ENCODE data around the gene KCNG3. TPM values are rescaled to one million over a fixed set of nuclear protein-coding genes. Genes with fewer than 3 reads are reported as not detected.

KCNG3 gene
- total and polyA plus RNA-seq, 7 donors: not detected

GRCh38 chr2:42494355-42495233 is 812 bp upstream of the KCNG3 start:
- peak; percentile 83 for TF ChIP-seq CTCF (IDR thresholded peaks at IDR 0.05)
- Histone ChIP-seq H3K9me3 (no peaks in the 10 kb centered on the region), H3K4me1 (no peaks in the 10 kb centered on the region), H3K4me3 (peak overlapping the region; percentile 74), H3K27me3 (ENCODE audit: insufficient read depth in 3 of 3, low read length in 2 of 3) (peaks cover 4 to 69% (median 17%) of the 10 kb centered on the region in 3 donors), H3K36me3 (ENCODE audit: insufficient read depth in 1 of 2, low read depth in 1 of 2) (no peaks in the 10 kb centered on the region), H3K27ac (no peak overlapping the region)
- ATAC-seq: peak; percentile 51 to 90 (median 64)
- intact Hi-C loops (cut with DNase I): loop anchor here (2.0 to 10.0 kb wide), 3 partner anchors 168 to 280 kb away; no protein-coding TSS in a partner anchor
- peak; percentile 52 to 77 for DNase-seq
- WGBS, 3 donors: 0 to 1% (median 1%) methylated on average over 64 to 65 of the region's 65 CpGs

GRCh38 chr2:42492691-42493467 is 903 bp downstream of the KCNG3 start:
- Histone ChIP-seq H3K9me3 (no peaks in the 10 kb centered on the region), H3K27me3 (ENCODE audit: insufficient read depth in 3 of 3, low read length in 2 of 3) (peaks cover 4 to 70% (median 18%) of the 10 kb centered on the region in 3 donors), H3K36me3 (ENCODE audit: insufficient read depth in 1 of 2, low read depth in 1 of 2) (no peaks in the 10 kb centered on the region), H3K4me1 (no peaks in the 10 kb centered on the region), H3K27ac (no peak overlapping the region), H3K4me3 (peak overlapping the region; percentile 74)
- no peak for TF ChIP-seq CTCF (IDR thresholded peaks at IDR 0.05)
- ATAC-seq (peak in 1 of 4 donors; percentile 22), DNase-seq (peak in 1 of 2 donors; percentile 18)
- intact Hi-C loops (cut with DNase I): loop anchor here (5.0 to 10.0 kb wide), 2 partner anchors 174 to 282 kb away; no protein-coding TSS in a partner anchor
- 7 to 12% (median 9%) methylated on average over 106 to 111 of the region's 111 CpGs for WGBS, 3 donors

DNA sequence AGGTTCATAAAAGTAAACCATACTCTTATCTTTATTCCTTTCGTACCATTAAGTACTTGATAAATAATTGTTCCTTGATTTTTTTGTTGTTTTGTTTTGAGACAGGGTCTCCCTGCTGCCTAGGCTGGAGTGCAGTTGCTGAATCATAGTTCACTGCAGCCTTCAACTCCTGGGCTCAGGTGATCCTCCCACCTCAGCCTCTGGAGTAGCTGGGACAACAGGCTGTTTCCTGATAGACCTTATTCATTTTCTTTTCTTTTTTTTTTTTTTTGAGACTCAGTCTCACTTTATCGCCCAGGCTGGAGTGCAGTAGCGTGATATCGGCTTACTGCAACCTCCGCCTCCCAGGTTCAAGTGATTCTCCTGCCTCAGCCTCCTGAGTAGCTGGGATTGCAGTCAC is 5.5 kb downstream of the KCNG3 start:
- Histone ChIP-seq H3K36me3 (ENCODE audit: insufficient read depth in 1 of 2, low read depth in 1 of 2) (no peaks in the 10 kb centered on the region), H3K9me3 (no peaks in the 10 kb centered on the region), H3K27ac (no peak overlapping the region), H3K4me1 (no peaks in the 10 kb centered on the region), H3K27me3 (ENCODE audit: insufficient read depth in 3 of 3, low read length in 2 of 3) (peaks cover 0 to 33% (median 6%) of the 10 kb centered on the region in 3 donors), H3K4me3 (no peak overlapping the region)
- intact Hi-C loops (cut with DNase I): no loop called here
- no peak for TF ChIP-seq CTCF (IDR thresholded peaks at IDR 0.05)
- WGBS, 3 donors: 94 to 95% (median 94%) methylated on average over 5 of the region's 5 CpGs
- ATAC-seq (no peak), DNase-seq (no peak)

DNA sequence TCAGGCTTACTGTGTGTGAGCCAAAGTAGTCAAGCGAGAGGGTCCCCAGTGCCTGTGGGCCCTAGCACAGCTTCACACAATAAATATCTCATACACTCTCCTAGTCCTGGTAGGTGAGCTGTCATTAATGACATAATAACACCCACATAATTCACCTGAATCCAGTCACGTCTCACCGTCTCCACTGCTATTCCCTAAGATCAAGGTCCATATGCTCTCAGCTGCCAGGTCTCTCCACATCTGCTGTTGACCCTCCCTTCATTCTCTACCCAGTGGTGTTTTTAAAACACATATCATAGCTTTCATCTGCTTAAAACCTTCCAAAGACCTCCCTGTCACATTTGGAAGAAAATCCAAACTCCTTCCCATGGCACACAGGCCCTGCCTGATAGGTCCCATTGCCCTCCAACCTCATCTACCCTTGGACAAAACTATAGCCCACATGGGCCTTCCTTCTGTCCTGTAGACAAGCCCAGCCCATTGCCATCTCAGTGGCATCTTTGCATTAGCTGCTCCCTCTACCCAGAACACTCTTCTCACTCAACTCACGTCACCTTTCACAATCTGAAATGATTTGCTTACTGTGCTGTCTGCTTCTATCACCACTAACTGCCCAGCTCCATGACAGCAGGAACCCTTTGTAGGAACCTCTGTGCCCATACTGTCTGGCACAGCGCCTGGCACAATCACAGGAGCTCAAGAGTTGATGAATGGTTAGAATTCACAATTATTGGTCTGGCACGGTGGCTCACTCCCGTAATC is 7.5 kb downstream of the KCNG3 start:
- Histone ChIP-seq H3K4me1 (no peaks in the 10 kb centered on the region), H3K27ac (no peak overlapping the region), H3K27me3 (ENCODE audit: insufficient read depth in 3 of 3, low read length in 2 of 3) (peaks cover 0 to 13% (median 2%) of the 10 kb centered on the region in 3 donors), H3K4me3 (no peak overlapping the region), H3K9me3 (no peaks in the 10 kb centered on the region), H3K36me3 (ENCODE audit: insufficient read depth in 1 of 2, low read depth in 1 of 2) (no peaks in the 10 kb centered on the region)
- no peak for DNase-seq
- WGBS, 3 donors: 85 to 90% (median 88%) methylated on average over 7 of the region's 7 CpGs
- no peak for TF ChIP-seq CTCF (IDR thresholded peaks at IDR 0.05)
- ATAC-seq: no peak
- intact Hi-C loops (cut with DNase I): no loop called here
